HUES6 (cell line): ENCODE results near the gene NUFIP2.
"Not testable (repeated sequence)": the region's sequence is repeated elsewhere in the genome, so short reads cannot be mapped to it uniquely, and the experiment has no call there.

Source experiments
- H3K27ac ChIP-seq: 2 replicates; pipeline ENCODE4 v1.7.0; 2013; ENCODE audit warnings: low read depth, mild to moderate bottlenecking, low read length, inconsistent platforms
- H3K27me3 ChIP-seq: 2 replicates; pipeline ENCODE4 v1.6.1; 2013; ENCODE audit warnings: low read length; ENCODE audit not compliant: control insufficient read depth, insufficient read depth
- H3K36me3 ChIP-seq: 2 replicates; pipeline ENCODE4 v1.6.1; 2013; ENCODE audit warnings: low read length; ENCODE audit not compliant: control insufficient read depth, insufficient read depth
- H3K4me1 ChIP-seq: 2 replicates; pipeline ENCODE4 v1.6.1; 2013; ENCODE audit warnings: low read length; ENCODE audit not compliant: control insufficient read depth, insufficient read depth
- H3K4me3 ChIP-seq: 2 replicates; pipeline ENCODE4 v1.5.1; 2013; ENCODE audit warnings: low read depth, low read length
- H3K9ac ChIP-seq: one replicate; pipeline ENCODE4 v1.6.1; 2013; ENCODE audit warnings: mild to moderate bottlenecking, low read length
- H3K9me3 ChIP-seq: 2 replicates; pipeline ENCODE4 v1.6.1; 2013; ENCODE audit warnings: low read depth, low read length; ENCODE audit not compliant: control insufficient read depth, insufficient read depth

The NUFIP2 gene

GRCh38 chr17:29293890-29294579, at the start of gene NUFIP2:
NUFIP2 (minus strand) TSS chr17:29294148; CDS start chr17:29294059, 89 bp downstream.
- Histone ChIP-seq H3K27ac (peak within 1 kb of the TSS; percentile 99), H3K4me1 (0 out of 2 replicates have a peak, but pooled peaks cover 7% of the 10 kb centered on the region), H3K9me3 (no peaks in the 10 kb centered on the region), H3K36me3 (peaks cover 17% of the 10 kb centered on the region), H3K4me3 (peak within 1 kb of the TSS; percentile 97), H3K27me3 (no peaks in the 10 kb centered on the region), H3K9ac (peak within 1 kb of the TSS; percentile 95)

- no peaks in the 10 kb centered on the region for H3K36me3 ChIP-seq
- no peaks in the 10 kb centered on the region for H3K4me1 ChIP-seq
- no peak overlapping the region for H3K27ac ChIP-seq
- no peaks in the 10 kb centered on the region for H3K9me3 ChIP-seq
- H3K4me3 ChIP-seq: no peak overlapping the region
- H3K9ac ChIP-seq: no peak overlapping the region
- H3K27me3 ChIP-seq: no peaks in the 10 kb centered on the region
These were observed 48.3 kb upstream of the NUFIP2 start for GRCh38 chr17:29342158-29342765.

GRCh38 chr17:29341726-29342125, 47.8 kb upstream of the NUFIP2 start:
- H3K4me1 ChIP-seq: no peaks in the 10 kb centered on the region
- no peaks in the 10 kb centered on the region for H3K9me3 ChIP-seq
- no peaks in the 10 kb centered on the region for H3K27me3 ChIP-seq
- H3K4me3 ChIP-seq: no peak overlapping the region
- H3K36me3 ChIP-seq: no peaks in the 10 kb centered on the region
- H3K9ac ChIP-seq: no peak overlapping the region
- no peak overlapping the region for H3K27ac ChIP-seq

- not testable (repeated sequence) for H3K27ac ChIP-seq, H3K4me1 ChIP-seq, H3K4me3 ChIP-seq, H3K9ac ChIP-seq, H3K36me3 ChIP-seq, H3K9me3 ChIP-seq, H3K27me3 ChIP-seq
These were observed 45.1 kb upstream of the NUFIP2 start for GRCh38 chr17:29339016-29339415.

- Histone ChIP-seq H3K9ac (no peak overlapping the region), H3K4me1 (no peaks in the 10 kb centered on the region), H3K36me3 (no peaks in the 10 kb centered on the region), H3K27ac (no peak overlapping the region), H3K4me3 (no peak overlapping the region), H3K27me3 (no peaks in the 10 kb centered on the region), H3K9me3 (no peaks in the 10 kb centered on the region)
These were observed 37.7 kb upstream of the NUFIP2 start for GRCh38 chr17:29331708-29332085.

GRCh38 chr17:29331075-29331707, 37.2 kb upstream of the NUFIP2 start:
- Histone ChIP-seq H3K4me1 (no peaks in the 10 kb centered on the region), H3K27me3 (no peaks in the 10 kb centered on the region), H3K27ac (no peak overlapping the region), H3K9me3 (no peaks in the 10 kb centered on the region), H3K4me3 (no peak overlapping the region), H3K36me3 (no peaks in the 10 kb centered on the region), H3K9ac (no peak overlapping the region)

GRCh38 chr17:29327412-29327811, 33.5 kb upstream of the NUFIP2 start:
- Histone ChIP-seq H3K9me3 (no peaks in the 10 kb centered on the region), H3K27me3 (no peaks in the 10 kb centered on the region), H3K4me3 (no peak overlapping the region)

GRCh38 chr17:29326023-29326813, 32.3 kb upstream of the NUFIP2 start:
- no peaks in the 10 kb centered on the region for H3K9me3 ChIP-seq
- H3K4me3 ChIP-seq: no peak overlapping the region
- no peaks in the 10 kb centered on the region for H3K4me1 ChIP-seq

More at GRCh38 chr17:29327412-29327811, 33.5 kb upstream of the NUFIP2 start:
- no peaks in the 10 kb centered on the region for H3K36me3 ChIP-seq
- H3K4me1 ChIP-seq: no peaks in the 10 kb centered on the region
- H3K9ac ChIP-seq: no peak overlapping the region
- H3K27ac ChIP-seq: no peak overlapping the region

GRCh38 chr17:29322363-29322762, 28.4 kb upstream of the NUFIP2 start:
- Histone ChIP-seq H3K36me3 (no peaks in the 10 kb centered on the region), H3K9ac (no peak overlapping the region), H3K27me3 (no peaks in the 10 kb centered on the region), H3K9me3 (no peaks in the 10 kb centered on the region), H3K4me3 (no peak overlapping the region), H3K27ac (no peak overlapping the region), H3K4me1 (no peaks in the 10 kb centered on the region)

More at GRCh38 chr17:29326023-29326813, 32.3 kb upstream of the NUFIP2 start:
- Histone ChIP-seq H3K27ac (no peak overlapping the region), H3K27me3 (no peaks in the 10 kb centered on the region), H3K9ac (no peak overlapping the region), H3K36me3 (no peaks in the 10 kb centered on the region)

GRCh38 chr17:29303386-29303785, 9.4 kb upstream of the NUFIP2 start:
- no peak overlapping the region for H3K4me3 ChIP-seq
- no peaks in the 10 kb centered on the region for H3K4me1 ChIP-seq
- H3K27ac ChIP-seq: no peak overlapping the region
- no peaks in the 10 kb centered on the region for H3K9me3 ChIP-seq
- H3K27me3 ChIP-seq: no peaks in the 10 kb centered on the region
- H3K36me3 ChIP-seq: no peaks in the 10 kb centered on the region
- H3K9ac ChIP-seq: no peak overlapping the region
